HG02623 (cell line): Measurements from ENCODE around the gene TULP3.

Experiments used
- ATAC-seq: cut with Tn5 transposase; IDR thresholded peaks from one replicate; pipeline ENCODE4 v1.9.1; 2021; ENCODE audit warnings: moderate library complexity; ENCODE audit not compliant: unreplicated experiment

The TULP3 gene

DNA sequence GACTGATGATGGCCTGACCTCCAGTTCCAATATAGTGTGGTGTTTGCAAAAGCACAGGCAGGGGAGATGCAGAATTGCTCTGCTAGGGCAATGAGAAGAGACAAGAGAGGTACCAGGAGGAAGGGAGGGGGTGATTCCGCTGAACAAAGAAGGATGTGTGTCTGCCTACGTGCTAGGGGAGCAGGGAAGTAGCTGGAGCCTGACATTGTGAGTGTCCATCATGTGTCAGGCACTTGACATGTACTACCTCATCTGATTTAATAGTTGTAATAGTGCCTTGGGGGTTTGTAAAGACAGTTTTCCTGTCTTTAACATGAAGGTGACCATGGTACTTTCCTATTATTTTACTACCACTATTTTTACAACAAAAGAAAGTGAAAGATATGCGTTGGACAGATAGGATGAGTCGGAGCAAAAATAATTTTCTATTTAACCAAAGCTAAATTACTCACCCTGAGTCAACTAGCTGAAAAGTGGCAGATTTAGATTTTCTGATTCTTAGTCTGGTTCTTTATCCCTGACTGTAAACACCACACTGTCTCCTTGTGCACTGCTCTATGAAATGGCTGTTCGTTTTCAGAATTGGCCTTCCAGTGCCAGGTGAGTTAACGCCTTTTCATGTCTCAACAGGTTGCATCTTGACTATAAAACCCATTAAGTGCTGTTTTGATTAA, 34.8 kb downstream of the TULP3 start:
- no peak for ATAC-seq

DNA sequence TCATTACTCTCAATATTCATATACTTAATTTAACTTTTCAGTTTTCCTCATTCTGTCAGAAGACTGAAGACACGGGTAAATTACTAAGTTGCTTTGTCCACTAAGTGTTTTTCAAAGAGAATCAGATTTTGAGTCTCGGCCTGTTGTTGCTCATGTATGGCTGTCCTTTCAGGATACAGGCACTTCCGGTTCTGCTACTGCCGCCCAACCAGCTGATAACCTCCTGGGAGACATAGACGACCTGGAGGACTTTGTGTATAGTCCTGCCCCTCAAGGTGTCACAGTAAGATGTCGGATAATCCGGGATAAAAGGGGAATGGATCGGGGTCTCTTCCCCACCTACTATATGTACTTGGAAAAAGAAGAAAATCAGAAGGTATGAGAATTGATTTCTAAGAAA, 40.2 kb downstream of the TULP3 start:
- ATAC-seq: no peak

DNA sequence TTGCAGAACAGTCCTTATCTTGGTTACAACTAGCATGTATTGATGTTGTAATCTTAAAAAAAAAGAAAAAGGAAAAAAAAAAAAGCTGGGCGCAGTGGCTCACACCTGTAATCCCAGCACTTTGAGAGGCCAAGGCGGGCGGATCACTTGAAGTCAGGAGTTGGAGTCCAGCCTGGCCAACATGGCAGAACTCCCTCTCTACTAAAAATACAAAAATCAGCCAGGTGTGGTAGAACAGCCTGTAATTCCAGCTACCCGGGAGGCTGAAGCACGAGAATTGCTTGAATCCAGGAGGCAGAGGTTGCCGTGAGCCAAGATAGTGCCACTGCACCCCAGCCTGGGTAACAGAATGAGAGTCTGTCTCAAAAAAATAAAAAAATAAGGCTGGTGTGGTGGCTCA, 42.9 kb downstream of the TULP3 start:
- no peak for ATAC-seq

GRCh38 chr12:2934371-2934770, 43.7 kb downstream of the TULP3 start:
- ATAC-seq: no peak

DNA sequence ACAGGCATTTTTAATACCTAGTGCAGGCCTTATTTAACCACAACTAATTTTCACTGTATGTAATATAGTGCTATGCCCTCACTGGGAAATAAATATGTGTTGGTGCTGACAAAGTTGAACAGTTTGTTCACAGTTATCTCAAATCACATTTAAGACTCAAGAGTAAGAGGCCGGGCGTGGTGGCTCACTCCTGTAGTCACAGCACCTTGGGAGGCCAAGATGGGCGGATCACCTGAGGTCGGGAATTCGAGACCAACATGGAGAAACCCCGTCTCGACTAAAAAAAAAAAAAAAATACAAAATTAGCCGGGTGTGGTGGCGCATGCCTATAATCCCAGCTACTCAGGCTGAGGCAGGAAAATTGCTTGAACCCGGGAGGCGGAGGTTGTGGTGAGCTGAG, 45.6 kb downstream of the TULP3 start:
- no peak for ATAC-seq

DNA sequence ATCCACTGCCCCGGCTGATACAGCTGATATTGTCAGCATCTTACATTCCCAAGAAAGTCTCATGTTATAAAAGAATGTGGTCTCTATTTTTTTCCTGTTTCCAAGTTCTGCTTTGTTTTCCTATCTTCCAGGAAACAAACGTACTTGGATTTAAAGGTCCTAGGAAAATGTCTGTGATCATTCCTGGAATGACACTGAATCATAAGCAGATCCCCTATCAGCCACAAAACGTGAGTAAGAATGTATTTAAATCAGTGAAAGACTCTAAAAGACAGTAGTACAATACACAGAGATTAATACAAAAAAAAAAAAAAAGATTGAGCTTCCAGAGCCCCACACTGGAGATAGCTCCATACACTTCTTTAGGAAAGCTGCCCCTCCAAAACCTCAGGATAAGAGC, 46.8 kb downstream of the TULP3 start:
- ATAC-seq: no peak

- ATAC-seq: no peak
These were observed 48.5 kb downstream of the TULP3 start for GRCh38 chr12:2939191-2939590.

DNA sequence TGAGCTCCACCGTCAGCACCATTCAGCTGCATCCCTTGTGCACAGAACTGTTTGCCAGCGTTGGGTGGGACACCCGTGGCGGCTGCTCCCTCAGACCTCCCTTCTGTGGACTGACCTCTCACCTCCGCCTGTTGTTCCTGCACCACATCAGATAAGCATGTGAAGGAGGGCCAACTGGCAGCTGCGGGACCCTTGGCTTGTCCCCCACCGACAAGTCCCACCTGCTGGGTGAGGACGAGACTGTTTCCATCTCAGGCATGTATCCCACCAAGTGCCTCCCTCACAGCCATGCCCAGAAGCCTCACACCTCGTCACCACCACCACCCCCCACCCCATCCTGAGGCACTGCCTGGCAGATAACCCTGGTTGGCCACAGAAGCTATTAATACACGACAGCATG, 49.9 kb downstream of the TULP3 start:
- ATAC-seq: no peak

DNA sequence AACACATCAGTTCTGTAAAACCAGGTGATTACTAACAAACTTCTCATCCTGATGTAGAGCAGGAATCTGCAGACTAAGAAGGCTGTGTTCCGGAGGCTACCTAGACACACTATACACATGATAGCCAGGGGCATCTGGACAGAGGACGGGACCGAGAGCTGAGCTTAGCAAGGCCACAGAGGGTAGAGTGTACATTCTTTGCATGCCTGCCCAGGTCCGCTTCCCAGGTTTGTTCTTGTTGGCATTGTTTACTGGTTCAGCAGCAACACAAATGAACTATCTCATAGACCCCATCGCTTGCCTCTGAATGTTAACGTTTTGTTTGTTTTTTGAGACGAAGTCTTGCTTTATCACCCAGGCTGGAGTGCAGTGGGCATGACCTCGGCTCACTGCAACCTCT, 50.8 kb downstream of the TULP3 start:
- ATAC-seq: no peak

- ATAC-seq: no peak
These were observed 53.8 kb downstream of the TULP3 start for GRCh38 chr12:2944401-2945047.

DNA sequence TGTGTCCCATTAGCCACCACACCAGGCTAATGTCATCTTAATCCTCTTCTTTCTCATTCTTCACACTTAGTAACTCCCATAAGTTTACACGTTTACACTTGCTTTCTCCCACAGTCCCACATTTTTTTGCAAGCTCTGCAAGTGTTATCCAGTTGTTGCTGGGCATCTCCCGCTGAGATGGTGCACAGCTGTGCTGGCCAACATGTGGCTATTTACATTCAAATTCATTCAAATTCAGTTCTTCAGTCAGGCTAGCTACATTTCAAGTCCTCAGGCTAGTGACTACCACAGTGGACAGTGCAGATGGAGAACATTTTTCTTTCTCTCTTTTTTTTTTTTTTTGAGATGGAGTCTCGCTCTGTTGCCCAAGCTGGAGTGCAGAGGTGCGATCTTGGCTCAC, 58.7 kb downstream of the TULP3 start:
- ATAC-seq: no peak

DNA sequence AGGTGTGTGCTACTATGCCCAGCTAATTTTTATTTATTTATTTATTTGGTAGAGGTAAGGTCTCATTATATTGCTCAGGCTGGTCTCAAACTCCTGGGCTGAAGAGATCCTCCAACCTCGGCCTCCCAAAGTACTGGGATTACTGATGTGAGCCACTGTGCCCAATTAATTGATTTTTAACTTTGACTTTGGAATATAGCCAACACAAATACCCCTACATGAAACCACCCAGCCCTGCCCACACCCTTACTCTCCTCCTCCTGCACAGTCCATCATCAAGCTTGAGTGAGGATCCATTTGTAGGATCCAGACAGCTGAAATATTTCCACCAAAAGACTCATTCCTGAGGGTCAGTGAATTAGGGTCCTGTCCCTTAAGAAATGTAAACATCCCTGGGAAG, 65.2 kb downstream of the TULP3 start:
- ATAC-seq: no peak

DNA sequence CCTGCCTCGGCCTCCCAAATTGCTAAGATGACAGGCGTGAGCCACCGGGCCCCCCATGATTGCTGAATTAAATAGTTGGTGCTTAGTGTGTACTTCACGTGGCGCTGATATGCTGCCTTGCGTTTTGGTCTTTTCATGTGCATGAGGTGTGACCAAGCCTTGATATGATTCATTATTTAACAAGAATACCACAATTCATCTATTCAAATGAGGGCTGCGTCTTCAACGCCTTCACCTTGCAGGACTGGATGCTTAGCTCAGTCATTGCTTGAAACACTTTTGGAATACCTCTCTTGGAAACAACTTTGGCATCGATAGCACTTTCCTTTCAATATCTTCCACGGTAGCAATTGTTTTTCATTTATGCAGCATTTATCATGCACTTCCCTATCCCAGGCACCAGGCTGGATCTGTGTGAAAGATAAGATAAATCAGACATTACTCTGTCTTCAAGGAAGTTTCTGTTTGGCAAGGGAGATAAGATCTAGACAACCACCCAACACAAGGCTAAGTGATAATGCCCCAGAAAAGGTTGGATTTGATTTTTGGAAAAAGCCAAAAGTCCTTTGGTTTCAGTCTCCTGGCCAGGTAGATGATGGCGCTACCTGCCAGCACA, 67.2 kb downstream of the TULP3 start:
- no peak for ATAC-seq

GRCh38 chr12:2958432-2959191, 67.9 kb downstream of the TULP3 start:
- no peak for ATAC-seq

DNA sequence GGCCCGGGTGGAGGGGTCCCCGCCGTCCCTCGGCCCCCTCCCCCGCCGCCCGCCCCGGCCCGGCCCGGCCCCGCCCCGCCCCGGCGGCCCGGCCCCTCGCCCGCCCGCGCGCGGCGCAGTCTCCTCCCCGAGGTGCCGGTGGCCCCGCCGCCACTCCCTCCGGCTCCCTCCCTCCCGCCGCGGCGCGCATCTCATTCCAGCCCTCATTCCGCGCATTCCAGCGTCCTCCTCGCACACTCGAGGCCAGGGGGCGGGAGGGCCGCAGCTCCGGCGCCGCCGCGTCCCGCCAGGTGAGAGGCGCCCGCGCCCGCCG, 68.5 kb downstream of the TULP3 start, which contains the start of gene TEAD4:
TEAD4 (plus strand) TSS at position 206 of the 313 bp plus-strand sequence.
- no peak for ATAC-seq

DNA sequence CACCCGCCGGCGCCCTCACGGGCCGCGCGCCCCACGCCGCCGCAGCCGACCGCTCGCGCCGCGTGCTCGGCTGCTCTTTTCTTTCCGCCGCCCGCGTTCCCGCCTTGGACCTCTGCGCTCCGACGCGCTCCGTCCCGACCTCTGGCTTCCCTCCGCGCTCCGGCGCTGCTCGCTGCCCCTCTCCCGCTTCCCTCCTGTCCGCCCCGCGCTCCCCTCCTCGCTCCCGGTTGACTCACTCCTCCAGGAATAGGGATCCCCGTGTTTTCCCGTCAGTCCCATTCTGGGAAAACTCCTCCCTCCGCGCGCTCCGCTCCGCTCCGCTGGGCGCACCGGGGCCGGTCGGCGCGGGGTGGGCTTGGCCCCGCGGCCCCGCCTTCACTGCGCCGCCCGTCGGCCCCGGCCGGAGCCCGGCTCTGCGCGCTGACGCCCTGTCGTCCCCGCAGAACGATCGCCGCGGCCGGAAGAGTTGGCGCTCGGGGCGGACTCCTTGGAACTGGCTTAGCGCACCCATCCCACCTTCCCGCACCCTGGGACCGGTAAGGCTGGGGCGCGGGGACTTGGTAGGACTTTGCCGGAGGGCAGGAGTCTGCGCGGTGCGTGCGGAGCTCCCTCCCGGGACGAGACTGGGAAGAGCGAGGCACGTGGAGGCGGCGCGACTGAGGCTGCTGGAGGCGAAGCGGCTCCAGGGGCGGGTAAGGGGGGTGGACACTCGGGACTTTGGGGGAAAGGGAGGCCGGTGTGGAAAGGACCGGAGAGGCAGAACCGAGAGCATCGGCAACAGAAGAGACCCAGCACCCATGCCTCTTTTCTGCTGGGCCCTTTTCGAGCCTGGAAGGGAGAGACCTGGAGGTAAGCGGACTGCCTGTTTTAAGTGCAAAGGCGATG, 69.1 kb downstream of the TULP3 start:
- ATAC-seq: no peak

- ATAC-seq: no peak
These were observed 69.8 kb downstream of the TULP3 start for GRCh38 chr12:2960390-2960956.

DNA sequence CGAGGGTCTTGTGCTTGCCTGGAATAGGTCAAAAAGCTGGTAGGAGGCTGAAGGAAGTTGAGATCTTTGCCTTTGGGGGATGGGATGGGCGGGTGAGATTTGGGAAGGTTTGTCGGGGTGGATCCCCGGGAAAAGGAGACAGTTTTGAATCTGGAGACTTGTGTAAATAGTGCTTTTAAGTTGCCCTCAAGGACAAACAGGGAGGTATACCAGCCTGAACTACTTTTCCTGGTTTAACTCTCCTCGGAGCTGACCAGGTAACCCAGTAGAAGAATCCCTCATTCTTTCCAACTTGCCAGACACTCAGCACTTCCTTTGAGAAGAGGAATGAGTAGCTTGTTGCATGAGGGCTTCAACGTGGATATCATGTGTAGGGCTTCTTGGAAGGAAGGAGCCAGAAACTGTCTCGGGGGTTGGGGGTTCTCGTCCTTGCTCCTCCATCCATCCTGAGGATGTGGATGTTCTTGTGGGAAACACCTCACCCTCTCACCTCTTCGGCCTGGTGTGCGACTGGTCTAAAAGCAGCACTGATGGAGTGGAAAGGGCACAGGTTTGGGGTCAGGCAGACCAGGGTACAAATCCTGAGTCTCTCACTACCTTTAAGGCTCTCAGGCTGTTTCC, 70.4 kb downstream of the TULP3 start:
- ATAC-seq: no peak

DNA sequence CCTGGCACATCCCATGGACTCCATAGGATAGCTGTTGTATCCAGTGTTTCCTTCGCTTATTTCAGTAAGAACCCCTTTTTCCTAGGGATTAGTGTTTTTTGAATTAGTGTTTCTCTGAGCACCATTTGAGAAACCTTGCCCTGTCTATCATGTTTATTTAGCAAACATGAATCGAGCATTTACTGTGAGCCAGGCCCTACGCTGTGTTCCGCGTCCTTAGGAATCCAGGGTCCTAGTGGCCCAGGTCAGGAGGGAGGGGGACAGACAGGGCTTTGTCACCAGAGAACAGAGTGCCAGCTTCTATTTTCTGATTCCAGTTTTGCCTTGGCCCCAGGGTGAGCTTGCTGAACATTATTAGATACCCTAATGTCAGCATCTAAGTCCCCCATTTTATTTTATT, 71.0 kb downstream of the TULP3 start:
- ATAC-seq: no peak

DNA sequence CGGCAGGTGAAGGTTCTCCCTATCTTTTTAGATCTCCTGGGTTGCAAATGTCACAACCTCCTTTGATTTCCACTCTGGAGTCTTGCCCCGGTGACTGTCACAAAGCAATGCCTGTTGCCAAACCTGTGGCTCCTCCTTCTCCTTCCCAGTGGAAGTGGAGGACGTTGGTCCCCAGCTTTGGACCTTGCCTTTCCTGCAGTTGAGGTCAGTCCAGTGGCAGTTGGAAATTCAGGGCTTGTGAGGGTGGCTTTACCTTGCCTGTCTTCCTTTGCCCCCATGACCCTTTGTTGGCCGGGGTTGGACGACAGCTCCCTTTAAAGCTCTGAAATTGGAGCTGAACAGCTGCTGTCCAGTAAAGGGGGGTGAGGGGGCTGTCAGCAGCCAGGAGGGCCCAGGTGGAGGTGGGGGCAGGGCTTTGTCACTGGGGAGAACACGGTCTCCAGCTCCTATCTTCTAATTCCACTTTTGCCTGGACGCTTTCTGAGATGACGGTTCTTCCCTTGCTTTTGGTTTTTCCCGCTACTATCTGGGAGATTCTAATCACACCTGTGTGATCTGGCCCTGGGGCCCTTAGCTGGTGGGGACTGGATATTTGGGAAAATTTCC, 72.6 kb downstream of the TULP3 start:
- ATAC-seq: no peak
